HUDEP-2 (cell line): ENCODE measurements around the gene IRF2BP1.
"Not testable (repeated sequence)": the region's sequence is repeated elsewhere in the genome, so short reads cannot be mapped to it uniquely, and the experiment has no call there.

Experiments used
- DNase-seq, 76 experiments: peaks; one replicate each; lab custom pipeline; 2025; ENCODE audit not compliant: unreplicated experiment in 76 of 76; lab: John Stamatoyannopoulos, UW

The IRF2BP1 gene

DNA sequence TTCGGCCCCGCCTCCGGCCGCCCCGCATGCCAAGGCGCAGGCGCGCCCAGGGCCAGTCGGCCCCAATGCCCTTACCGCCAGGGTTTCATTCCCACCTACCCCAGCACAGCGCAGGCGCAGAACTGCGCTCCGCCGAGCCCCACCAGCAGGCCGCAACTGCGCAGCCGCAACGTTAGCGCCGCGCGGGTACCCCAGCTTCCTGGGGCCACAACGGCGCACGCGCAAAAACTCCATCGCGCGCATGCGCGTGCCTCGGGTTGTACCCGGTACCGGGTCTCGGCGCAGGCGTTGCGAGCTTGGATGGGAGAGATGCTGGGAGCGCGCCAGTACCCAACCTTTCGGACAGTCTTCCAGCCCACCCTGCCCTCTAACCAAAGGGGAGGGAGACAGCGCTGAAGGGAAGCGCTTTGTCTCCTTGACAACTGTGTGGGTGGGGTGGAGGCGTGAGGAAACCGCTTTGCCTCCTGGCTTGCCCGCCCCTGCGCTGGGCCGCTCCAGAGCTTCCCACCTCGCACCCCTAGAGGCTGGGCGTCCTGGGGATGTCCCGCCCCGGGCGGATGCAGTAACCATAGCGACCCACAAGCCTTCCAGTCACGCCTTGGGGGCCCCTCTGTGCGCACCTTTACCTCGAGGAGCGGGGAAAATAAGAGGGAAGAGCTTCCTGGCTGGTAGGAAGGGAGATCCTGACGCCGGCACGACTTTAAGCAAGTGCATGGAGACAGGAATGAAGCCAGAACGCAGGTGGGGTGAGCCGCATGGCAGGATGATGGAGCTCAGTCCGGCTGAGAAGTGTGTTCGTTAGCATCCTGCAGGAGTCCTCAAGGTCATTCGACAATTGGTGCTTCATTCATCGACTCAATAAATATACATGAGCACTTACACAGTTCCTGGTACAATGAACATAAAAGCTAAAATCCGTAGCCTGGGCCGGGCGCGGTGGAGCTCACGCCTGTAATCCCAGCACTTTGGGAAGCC, 17.0 kb upstream of the IRF2BP1 start:
- peak; percentile 48 to 100 (median 99) for DNase-seq

DNA sequence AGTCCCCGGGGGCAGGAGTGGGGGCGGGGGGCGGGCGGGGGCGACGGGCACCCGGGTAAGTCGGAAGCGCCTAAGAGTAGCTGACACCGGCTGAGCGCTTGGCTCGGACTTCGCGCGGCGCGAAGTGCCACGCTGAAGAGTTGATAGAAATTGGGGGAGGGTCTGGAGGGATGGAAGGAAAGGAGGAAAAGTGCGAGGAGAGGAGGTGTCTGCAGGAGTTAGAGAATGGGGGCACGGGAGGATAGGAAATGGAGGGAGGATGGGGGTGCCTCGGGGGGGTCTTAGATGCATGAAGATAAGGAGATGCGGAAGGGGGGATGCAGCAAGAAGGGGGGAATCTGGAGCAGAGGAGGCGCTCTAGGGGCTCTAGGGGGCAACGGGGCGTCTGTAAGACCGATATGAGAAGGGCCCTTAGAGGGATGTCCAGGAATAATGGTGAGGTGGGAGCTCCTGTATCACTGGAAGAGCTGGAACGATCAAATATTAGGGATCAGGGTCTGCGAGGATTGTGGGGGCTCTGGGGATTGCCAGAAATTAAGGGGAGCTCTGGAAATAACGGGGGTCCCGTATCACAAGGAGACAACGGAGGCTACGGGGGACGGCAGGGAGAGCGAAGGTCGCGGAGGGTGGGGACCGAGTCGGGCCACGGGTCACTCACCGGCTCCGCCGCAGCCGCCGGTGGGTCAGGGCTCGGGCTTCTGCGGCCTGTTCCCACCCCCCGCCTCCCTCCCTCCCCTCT, 16.1 kb upstream of the IRF2BP1 start, which contains the start of gene MYPOP:
TSS of gene MYPOP (minus strand) at position 702 of the 739 bp plus-strand sequence. CDS start 840 bp downstream, outside the sequence.
- peak in 1 of 76 experiments; percentile 88 for DNase-seq

DNA sequence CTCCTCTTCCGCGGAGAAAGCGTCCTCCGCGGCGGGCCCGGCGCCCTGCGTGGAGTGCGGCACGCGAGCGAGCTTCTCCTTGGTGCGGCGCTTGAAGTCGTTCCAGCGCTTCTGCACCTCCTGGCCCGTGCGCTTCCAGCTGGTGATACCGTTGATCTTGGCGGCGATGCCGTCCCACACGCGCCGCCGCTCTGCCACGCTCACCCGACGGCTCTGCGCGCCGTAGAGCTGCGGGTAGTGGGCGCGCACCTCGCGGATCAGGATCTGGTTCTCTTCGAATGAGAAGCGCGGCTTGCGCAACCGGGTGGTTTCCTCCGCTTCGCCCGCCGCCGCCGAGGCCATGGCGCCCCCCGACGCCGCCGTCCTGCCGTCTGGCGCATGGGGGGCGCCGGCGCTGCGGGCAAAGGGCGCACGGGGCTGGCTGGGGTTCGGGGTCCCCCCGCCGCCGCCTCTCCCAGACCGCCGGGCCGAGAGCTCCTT, 15.5 kb upstream of the IRF2BP1 start:
- no peak for DNase-seq

DNA sequence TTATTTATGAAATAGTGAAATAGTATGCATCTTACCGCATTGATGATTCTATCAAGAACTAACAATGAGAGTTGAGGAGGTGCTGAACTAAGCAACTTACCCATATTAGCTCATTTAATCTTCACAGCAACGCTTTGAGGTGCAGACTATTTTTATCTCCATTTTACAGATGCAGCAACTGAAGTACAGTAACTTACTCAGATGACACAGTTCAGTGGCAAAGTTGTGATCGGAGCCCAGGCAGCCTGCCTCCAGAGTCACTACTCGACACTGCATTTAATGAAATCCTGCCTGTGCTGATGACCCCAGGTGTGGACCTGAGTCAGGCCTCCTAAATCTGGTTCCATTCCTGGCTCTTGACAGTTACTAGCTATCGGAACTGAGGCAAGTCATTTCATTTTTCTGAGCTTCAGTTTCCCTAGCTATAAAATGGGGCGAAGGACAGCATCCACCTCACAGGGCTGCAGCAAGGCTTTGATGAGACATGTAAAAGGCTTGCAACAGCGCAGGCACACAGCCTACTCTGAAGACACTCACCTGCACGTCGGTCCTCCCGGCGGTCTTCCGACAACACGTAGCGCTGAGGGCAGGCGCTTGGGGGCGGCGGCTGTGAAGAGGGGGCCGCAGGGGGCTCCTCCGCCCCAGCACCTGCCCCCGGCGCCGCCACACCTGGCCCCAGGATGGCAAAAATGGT, 14.9 kb upstream of the IRF2BP1 start:
- peak in 9 of 76 experiments; percentile 14 to 37 (median 27) for DNase-seq

DNA sequence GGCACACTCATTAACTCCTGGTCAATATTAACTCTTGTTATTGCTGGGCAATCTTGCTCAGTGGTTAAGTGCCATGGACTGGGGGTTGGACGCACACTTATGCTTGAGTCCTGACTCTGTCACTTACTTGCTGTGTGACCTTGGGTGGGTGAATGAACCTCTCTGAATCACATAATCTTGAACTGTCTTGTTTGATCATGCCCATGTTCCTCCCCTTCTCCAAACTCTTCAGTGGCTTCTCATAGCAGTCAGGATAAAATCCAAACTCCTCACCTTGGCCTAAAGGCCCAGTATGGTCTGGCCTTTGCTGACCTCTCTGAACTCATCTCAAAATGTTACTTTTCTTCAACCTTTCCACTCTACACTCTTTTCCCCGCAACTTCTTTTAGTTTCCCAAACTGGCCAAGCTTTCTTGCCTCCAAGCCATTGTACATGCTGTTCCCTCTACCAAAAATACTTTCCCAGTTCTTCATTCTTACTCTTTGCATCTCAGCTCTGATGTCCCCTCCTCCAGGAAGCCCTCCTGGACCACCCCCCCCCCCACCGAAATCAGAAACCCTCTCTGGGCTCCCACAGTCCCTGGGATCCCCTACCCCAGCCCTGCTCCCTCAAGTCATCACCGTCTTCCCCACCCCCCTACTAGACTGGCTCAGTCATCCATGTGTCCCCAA, 14.1 kb upstream of the IRF2BP1 start:
- DNase-seq, result no peak

DNA sequence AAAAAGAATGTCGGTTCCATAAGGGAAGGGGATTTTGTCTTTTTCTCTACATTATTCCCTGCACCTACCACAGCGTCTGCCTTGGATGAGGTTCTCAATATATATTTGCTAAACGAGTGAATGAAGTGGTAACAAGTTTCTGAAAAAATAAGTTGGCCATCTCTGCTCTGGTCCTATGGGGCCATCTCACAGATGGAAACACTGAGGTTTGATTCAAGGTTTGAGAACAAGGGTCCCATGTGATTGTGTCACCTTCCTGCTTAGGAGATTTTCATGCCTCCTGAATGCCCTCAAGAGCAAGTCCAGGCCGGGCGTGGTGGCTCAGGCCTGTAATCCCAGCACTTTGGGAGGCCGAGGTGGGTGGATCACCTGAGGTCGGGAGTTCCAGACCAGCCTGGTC, 13.3 kb upstream of the IRF2BP1 start:
- no peak for DNase-seq

DNA sequence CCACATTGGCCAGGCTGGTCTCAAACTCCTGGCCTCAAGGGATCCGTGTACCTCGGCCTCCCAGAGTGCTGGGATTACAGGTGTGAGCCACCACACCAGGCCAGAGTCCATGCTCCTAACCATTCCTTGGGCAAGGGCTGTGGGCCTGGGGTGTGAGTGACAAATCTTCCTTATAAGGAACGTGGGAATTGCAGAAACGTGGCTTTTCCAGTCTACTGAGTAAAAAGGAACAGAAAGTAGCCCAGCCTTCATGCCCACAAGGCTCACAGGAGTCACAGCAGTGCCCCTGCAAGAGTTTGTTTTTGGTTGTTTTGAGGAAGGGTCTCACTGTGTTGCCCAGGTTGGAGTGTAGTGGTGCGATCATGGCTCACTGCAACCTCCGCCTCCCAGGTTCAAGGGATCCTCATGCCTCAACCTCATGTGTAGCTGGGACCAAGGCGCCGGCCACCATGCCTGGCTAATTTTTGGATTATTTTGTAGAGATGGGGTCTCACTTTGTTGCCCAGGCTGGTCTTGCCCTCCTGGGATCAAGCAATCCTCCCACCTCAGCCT, 11.4 kb upstream of the IRF2BP1 start:
- no peak for DNase-seq

DNA sequence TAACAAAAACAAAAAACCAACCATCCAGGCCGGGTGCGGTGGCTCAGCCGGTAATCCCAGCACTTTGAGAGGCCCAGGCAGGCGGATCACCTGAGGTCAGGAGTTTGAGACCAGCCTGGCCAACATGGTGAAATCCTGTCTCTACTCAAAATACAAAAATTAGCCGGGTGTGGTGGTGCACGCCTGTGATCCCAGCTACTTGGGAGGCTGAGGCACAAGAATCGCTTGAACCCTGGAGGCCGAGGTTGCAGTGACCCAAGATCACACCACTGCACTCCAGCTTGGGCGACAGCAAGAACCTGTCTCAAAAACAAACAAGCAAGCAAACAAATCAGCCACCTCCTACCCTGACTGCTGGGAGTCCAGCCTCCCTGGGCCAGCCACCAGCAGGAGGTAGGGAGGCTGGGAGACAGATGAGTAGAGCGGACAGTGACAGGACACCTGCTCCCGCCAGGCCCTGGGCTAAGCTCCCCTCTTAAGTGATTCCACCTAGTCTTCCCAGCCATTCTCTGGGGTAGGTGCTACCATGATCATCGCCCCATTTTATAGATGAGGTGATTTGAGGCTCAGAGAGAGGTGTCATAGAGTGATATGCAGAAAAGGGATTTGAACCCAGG, 10.2 kb upstream of the IRF2BP1 start:
- DNase-seq, result not testable (repeated sequence)

DNA sequence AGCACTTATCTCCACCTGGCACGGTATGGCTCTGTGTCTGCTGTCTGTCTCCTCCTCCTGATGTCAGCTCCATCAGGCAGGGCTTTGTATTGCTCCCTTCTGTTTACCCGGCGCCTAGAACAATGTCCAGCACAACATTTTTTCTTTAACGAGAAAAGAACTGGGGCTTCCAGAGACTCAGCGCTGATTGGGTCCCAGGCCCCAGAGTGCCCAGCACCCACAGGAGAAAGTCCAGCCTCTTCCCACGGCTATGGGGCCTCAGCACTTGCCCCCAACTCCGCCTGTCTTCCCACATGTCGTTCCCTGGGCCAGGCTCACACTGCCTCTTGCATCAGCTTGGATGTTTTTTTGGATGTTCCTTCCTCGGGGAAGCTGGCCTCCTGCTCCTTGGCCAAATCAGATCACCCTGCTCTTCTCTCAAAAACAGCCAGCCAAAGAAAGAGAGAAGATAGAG, 9.6 kb upstream of the IRF2BP1 start:
- DNase-seq, result no peak

DNA sequence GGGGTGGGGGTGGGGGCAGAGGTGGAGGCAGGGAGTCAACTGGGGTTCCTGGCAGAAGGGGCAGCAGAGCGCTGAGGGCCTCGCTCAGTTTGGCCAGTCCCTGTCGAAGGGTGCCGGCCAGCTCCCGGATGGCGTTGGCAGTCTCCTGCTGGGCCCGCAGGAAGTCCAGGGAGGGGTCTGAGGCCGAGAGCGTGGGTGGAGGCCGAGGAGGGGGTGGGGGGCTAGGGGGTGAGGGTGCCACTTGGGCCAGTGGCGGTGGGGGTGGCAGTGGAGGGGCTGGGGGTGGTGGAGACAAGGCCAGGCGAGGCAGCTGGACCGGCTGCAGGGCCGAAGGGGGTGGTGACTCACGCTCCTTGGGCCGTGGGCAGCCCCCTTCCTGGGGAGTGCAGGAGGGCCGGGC, 4.9 kb upstream of the IRF2BP1 start:
- DNase-seq, result no peak

DNA sequence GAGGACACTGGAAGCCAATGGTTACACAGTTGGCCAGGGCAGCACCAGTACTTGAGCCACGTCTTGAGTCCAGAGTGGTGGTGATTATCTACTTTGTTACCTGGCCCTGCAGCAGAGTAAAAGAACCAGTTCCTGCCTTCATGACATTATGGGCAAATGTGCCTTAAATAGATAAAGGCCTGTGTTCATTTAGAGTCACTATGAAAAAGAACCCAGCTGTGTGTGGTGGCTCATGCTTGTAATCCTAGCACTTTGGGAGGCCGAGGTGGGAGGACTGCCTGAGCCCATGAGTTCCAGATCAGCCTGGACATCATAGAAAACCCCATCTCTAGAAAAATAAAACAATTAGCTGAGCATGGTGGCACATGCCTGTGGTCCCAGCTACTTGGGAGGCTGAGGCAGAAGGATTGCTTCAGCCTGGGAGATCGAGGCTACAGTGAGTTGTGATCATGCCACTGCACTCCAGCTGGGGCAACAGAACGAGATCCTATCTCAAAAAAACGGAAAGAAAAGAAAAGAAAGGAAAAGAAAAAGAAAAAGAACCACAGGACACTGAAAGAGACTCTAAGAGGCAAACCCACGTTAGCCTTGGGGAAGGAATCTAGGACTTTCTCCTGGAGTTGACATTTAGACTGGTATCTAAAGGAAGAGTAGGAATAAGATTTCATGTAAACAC, 3.4 kb upstream of the IRF2BP1 start:
- peak in 13 of 76 experiments; percentile 16 to 50 (median 38) for DNase-seq

DNA sequence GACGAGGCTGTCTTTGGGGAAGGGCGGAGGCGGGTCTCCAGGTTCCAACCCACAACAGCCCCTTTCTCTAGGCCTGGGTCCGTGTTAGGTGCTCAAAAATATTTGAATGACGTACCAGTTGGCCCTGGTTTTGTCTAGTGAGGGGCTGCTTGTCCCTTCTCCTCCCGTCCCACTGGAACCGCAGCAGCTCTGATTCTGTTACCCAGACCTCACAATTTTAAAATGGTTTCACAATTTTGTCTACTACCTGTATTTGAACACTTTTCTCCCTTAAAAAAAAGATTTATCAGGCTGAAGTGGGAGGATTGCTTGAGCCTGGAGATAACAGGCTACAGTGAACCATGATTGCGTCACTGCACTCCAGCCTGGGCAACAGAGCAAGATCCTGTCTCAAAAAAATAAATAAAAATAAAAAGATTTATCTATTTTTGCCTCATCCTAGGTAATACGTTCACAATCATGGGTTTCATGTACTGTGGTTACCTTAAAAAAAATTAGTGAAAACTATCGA, 1.3 kb upstream of the IRF2BP1 start:
- DNase-seq, result peak in 2 of 76 experiments; percentile 23 to 56

DNA sequence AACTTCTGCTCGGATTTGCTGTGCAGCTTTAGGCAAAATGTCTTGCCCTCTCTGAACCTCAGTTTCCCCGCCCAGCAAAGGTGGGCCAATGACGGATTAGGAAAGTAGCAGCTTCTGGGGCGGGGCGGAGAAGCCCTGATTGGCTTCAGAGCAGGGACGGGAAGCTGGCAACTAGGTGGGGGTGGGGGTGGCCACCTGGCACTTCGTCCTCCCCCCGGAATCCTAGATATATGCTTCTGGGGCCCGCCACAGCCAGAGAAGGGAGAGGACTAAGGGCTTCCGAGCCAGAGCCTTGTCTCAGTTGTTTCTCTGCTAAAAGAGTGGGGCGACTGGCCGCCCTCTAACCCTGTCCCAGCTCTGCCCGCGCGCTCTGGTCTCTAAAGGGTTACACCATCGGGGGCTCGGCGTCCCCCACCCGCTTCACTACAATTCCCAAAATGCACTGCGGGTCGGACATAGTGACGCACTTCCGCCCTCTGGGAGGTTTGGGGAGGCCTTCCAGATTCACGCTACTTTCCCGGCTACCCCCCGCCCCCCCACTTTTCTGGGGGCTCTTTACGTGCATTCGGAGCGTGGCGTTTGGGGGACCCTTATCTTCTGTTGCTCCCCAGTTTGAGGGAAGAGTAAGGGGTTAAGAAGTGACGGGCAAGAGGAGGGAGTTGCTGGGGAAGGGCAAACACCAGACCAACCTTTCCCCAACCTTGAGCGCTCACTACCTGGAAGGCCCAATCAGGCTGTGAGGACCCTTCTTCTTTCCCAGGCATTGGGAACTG, 672 bp upstream of the IRF2BP1 start:
- peak in 75 of 76 experiments; percentile 70 to 98 (median 90) for DNase-seq

DNA sequence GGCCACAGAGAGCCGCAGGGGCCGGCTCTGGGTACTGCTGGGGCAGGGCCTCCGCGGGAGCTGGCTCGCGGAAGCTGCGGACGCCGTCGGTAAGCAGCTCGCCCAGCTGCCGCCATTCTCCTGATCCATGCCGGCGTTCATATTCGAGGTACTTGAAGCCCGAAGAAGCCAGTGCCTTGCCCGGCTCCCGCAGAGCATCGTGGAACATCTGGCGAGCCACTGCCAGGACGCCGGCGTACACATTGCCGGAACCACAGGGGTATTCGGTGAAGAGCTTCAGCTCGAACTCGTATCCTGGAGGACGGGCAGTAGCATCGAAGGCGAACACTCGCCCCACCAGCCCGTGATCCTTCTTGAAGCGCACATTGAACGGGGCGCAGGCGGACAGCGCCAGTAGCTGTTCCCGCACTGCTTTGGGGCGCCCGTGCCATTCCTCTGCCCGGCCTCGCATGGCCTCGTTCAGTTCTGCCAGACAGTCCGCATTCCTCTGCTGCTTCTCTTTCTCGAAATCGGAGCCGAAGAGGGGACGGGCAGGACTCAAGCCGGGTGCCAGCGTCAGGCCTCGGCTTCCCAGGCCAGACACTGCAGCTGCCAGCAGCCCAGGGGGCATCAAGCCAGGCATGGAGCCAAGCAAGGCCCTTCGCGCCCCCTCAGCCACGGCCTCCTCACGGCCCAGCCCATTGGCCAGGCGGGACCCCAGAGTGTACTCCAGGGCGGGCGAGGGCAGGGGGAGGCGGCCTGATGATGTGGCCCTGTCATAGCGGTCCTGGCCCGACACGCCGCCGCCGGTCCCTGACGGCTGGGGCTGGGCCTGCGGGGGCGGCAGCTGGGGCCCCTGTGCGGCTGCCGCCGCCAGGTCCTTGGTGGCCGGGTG, 1.0 kb downstream of the IRF2BP1 start:
- peak in 8 of 76 experiments; percentile 24 to 50 (median 39) for DNase-seq

DNA sequence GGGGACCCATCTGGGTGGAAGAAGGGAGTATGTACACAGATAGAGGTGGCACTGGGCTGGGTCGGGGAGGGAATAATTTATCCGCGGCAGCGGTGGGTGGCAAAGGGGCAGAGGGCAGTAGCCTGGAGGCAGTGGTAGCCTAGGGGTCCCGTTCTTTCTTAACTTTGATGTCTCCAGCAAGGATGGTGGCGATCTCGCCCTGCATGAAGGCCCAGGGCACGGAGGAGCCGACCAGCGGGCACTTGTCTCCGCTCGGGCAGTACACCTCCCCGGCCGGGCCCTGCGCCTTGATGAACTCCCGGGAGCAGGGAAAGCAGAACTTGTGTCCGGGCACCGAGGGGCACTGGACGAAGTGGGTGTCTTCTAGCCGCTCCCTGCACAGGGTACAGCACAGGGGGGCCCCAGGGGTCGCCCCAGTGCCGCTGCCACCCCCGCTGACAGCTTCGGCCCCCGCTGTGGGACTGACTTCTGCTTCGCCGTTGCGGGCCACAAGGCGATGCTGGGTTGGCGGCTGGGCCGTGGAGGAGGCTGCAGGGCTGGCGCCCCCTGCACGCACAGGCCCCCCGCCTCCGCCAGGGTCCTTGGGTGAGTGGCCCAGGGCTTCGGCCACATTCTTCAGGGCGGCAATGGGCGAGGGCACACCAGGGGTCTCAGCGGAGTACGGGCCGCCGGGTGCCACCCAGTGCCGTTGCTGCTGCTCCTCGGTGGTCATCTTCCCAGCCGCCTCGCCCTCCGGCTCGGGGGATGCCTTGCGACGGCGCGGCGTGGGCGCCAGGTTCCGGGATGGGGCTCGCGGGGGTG, 1.9 kb downstream of the IRF2BP1 start:
- DNase-seq, result no peak

DNA sequence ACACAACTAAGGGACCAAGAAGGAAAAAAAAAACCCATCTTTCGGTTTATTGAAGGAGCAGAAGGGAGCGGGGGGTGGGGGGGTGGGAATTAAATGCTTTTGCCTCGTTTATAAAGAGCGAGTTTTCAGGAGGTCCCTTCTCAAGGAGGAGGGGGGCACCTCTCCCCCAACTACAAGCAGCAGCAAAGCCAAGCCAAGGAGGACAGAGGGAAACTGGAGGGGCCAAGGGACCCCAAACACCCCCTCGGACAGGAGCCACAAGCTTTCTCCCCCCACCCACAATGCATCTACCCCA, 2.4 kb downstream of the IRF2BP1 start:
- DNase-seq, result no peak
